NCI-H510A treated with DMSO at 0.1 percent for 48 hours (cell line): ENCODE data around the gene LDB2.
"Not testable (repeated sequence)": the region's sequence is repeated elsewhere in the genome, so short reads cannot be mapped to it uniquely, and the experiment has no call there.

Experiments
- DNase-seq: peaks from one replicate; lab custom pipeline; 2025; lab: John Stamatoyannopoulos, UW

The LDB2 gene

GRCh38 chr4:16596267-16596666 lies 302.2 kb downstream of the LDB2 start:
- no peak for DNase-seq

- no peak for DNase-seq
These were observed 304.3 kb downstream of the LDB2 start for GRCh38 chr4:16594128-16594527.

GRCh38 chr4:16593386-16593785 lies 305.1 kb downstream of the LDB2 start:
- no peak for DNase-seq

- DNase-seq: no peak
These were observed 307.1 kb downstream of the LDB2 start for GRCh38 chr4:16591272-16591826.

GRCh38 chr4:16590797-16591196 lies 307.6 kb downstream of the LDB2 start:
- no peak for DNase-seq

GRCh38 chr4:16588651-16589050 lies 309.8 kb downstream of the LDB2 start:
- DNase-seq: no peak

- no peak for DNase-seq
These were observed 310.3 kb downstream of the LDB2 start for GRCh38 chr4:16588149-16588548.

- no peak for DNase-seq
These were observed 313.4 kb downstream of the LDB2 start for GRCh38 chr4:16585053-16585452.

- no peak for DNase-seq
These were observed 314.7 kb downstream of the LDB2 start for GRCh38 chr4:16583764-16584163.

- no peak for DNase-seq
These were observed 315.9 kb downstream of the LDB2 start for GRCh38 chr4:16582526-16582925.

- DNase-seq: no peak
These were observed 316.4 kb downstream of the LDB2 start for GRCh38 chr4:16582036-16582435.

- DNase-seq: no peak
These were observed 317.3 kb downstream of the LDB2 start for GRCh38 chr4:16581117-16581516.

GRCh38 chr4:16580514-16580913 lies 317.9 kb downstream of the LDB2 start:
- no peak for DNase-seq

- DNase-seq: no peak
These were observed 318.6 kb downstream of the LDB2 start for GRCh38 chr4:16579866-16580265.

- no peak for DNase-seq
These were observed 321.3 kb downstream of the LDB2 start for GRCh38 chr4:16577177-16577576.

GRCh38 chr4:16574981-16575380 lies 323.5 kb downstream of the LDB2 start:
- DNase-seq: no peak

GRCh38 chr4:16573739-16574138 lies 324.7 kb downstream of the LDB2 start:
- DNase-seq: no peak

GRCh38 chr4:16573206-16573605 lies 325.2 kb downstream of the LDB2 start:
- DNase-seq: no peak

- no peak for DNase-seq
These were observed 325.8 kb downstream of the LDB2 start for GRCh38 chr4:16572631-16573030.

- DNase-seq: no peak
These were observed 326.3 kb downstream of the LDB2 start for GRCh38 chr4:16572161-16572560.

GRCh38 chr4:16569790-16570189 lies 328.7 kb downstream of the LDB2 start:
- DNase-seq: no peak

- DNase-seq: not testable (repeated sequence)
These were observed 341.1 kb downstream of the LDB2 start for GRCh38 chr4:16557316-16557715.

- DNase-seq: no peak
These were observed 343.3 kb downstream of the LDB2 start for GRCh38 chr4:16555156-16555555.

GRCh38 chr4:16550531-16550930 lies 347.9 kb downstream of the LDB2 start:
- no peak for DNase-seq

- DNase-seq: no peak
These were observed 352.8 kb downstream of the LDB2 start for GRCh38 chr4:16545656-16546055.
